ENCODE data around the gene SH2D7. TPM values are rescaled to one million over a fixed set of nuclear protein-coding genes. Genes with fewer than 3 reads are reported as not detected.

The SH2D7 gene
- total RNA-seq, 1 experiment from 2014 or later: not detected

GRCh38 chr15:78080088-78080460 is 12.3 kb upstream of the SH2D7 start:
- H3K27ac Mint-ChIP-seq: no peak overlapping the region
- ATAC-seq: no peak
- H3K9me3 Mint-ChIP-seq: no peaks in the 10 kb centered on the region
- no peak for TF ChIP-seq MLX (CRISPR knock-in tag; IDR thresholded peaks at IDR 0.05)
- TF ChIP-seq USF1 (CRISPR knock-in tag; IDR thresholded peaks at IDR 0.05): no peak
- no peak for TF ChIP-seq FOXK1 (CRISPR knock-in tag; IDR thresholded peaks at IDR 0.05)
- TF ChIP-seq TEAD1 (CRISPR knock-in tag; IDR thresholded peaks at IDR 0.05): no peak
- TF ChIP-seq CBFB (CRISPR knock-in tag; IDR thresholded peaks at IDR 0.05; ENCODE audit: low read depth): no peak
- TF ChIP-seq CTCF (IDR thresholded peaks at IDR 0.05): no peak
- no peak for TF ChIP-seq FOXP1 (CRISPR knock-in tag; IDR thresholded peaks at IDR 0.05; ENCODE audit: borderline replicate concordance)
- no peak for TF ChIP-seq STAT6 (CRISPR knock-in tag; conservative IDR thresholded peaks at IDR 0.05; ENCODE audit: low read depth)
- TF ChIP-seq ZNF263 (CRISPR knock-in tag; IDR thresholded peaks at IDR 0.05; ENCODE audit: low read depth): no peak
- no peak for TF ChIP-seq ELF4 (CRISPR knock-in tag; IDR thresholded peaks at IDR 0.05; ENCODE audit: low read depth)
- no peak for TF ChIP-seq ZNF281 (CRISPR knock-in tag; IDR thresholded peaks at IDR 0.05)
- TF ChIP-seq SP1 (CRISPR knock-in tag; conservative IDR thresholded peaks at IDR 0.05): no peak
- TF ChIP-seq JAZF1 (CRISPR knock-in tag; IDR thresholded peaks at IDR 0.05): no peak
- no peak for TF ChIP-seq ZNF425 (CRISPR knock-in tag; conservative IDR thresholded peaks at IDR 0.05)
- no peak for TF ChIP-seq SMAD3 (CRISPR knock-in tag; IDR thresholded peaks at IDR 0.05; ENCODE audit: borderline replicate concordance)
- TF ChIP-seq NR3C1 (CRISPR knock-in tag; conservative IDR thresholded peaks at IDR 0.05; ENCODE audit: low read depth): no peak
- TF ChIP-seq, protein P1, sequence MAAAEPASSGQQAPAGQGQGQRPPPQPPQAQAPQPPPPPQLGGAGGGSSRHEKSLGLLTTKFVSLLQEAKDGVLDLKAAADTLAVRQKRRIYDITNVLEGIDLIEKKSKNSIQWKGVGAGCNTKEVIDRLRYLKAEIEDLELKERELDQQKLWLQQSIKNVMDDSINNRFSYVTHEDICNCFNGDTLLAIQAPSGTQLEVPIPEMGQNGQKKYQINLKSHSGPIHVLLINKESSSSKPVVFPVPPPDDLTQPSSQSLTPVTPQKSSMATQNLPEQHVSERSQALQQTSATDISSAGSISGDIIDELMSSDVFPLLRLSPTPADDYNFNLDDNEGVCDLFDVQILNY (CRISPR knock-in tag; IDR thresholded peaks at IDR 0.05): no peak
- no peak for TF ChIP-seq ETV6 (CRISPR knock-in tag; IDR thresholded peaks at IDR 0.05)
- TF ChIP-seq, protein P2, sequence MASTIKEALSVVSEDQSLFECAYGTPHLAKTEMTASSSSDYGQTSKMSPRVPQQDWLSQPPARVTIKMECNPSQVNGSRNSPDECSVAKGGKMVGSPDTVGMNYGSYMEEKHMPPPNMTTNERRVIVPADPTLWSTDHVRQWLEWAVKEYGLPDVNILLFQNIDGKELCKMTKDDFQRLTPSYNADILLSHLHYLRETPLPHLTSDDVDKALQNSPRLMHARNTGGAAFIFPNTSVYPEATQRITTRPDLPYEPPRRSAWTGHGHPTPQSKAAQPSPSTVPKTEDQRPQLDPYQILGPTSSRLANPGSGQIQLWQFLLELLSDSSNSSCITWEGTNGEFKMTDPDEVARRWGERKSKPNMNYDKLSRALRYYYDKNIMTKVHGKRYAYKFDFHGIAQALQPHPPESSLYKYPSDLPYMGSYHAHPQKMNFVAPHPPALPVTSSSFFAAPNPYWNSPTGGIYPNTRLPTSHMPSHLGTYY (CRISPR knock-in tag; IDR thresholded peaks at IDR 0.05): no peak
- H3K4me1 Mint-ChIP-seq: peaks cover 10% of the 10 kb centered on the region
- H3K27me3 Mint-ChIP-seq (ENCODE audit: low read depth): peaks cover 6% of the 10 kb centered on the region
- peaks cover 2% of the 10 kb centered on the region; the same call in 1 of the 2 replicates for H3K36me3 Mint-ChIP-seq
- no peak for DNase-seq (ENCODE audit: low spot score)
- ChIA-PET POLR2A (no interaction called here), CTCF (interaction anchor here (2.6 kb wide), 1 partner anchor 29 kb away, joined by 10 read pairs; no protein-coding TSS in a partner anchor)
- no peak overlapping the region for H3K4me3 Mint-ChIP-seq
